Neural cell (in vitro differentiated cells): ENCODE data around the gene CLUH.

Experiments used
- CTCF ChIP-seq: fragments of 450-650 bp; IDR thresholded peaks from 2 replicates; pipeline ENCODE4 v1.5.1; 2014; ENCODE audit warnings: antibody characterized with exemption, mild to moderate bottlenecking, moderate library complexity; ENCODE audit not compliant: poor library complexity, severe bottlenecking
- EP300 ChIP-seq: fragments of 450-650 bp; conservative IDR thresholded peaks from 2 replicates; pipeline ENCODE4 v1.6.1; 2014; ENCODE audit warnings: antibody characterized with exemption, mild to moderate bottlenecking, moderate library complexity; ENCODE audit not compliant: poor library complexity, severe bottlenecking
- EZH2 ChIP-seq: fragments of 200-600, 300-800 bp; shearing (Covaris generic), sonication (generic); IDR thresholded peaks from 2 replicates; pipeline ENCODE4 v1.6.1; 2014; ENCODE audit warnings: antibody characterized with exemption, low read length, borderline replicate concordance, mild to moderate bottlenecking; ENCODE audit not compliant: insufficient read depth, poor library complexity, severe bottlenecking
- POLR2AphosphoS5 ChIP-seq: IDR thresholded peaks from 2 replicates; pipeline ENCODE4 v1.6.1; 2012
- RAD21 ChIP-seq: fragments of 450-650 bp; conservative IDR thresholded peaks from 2 replicates; pipeline ENCODE4 v1.6.1; 2014; ENCODE audit warnings: antibody characterized with exemption, mild to moderate bottlenecking, moderate library complexity

- no peak for TF ChIP-seq CTCF
- TF ChIP-seq EP300, result no peak
- no peak for TF ChIP-seq POLR2AphosphoS5
- TF ChIP-seq RAD21, result no peak
- no peak for TF ChIP-seq EZH2
Measured at GRCh38 chr17:2705263-2705662, 6.3 kb downstream of the CLUH start.
